ENCODE data around the gene SNX33.

Gene SNX33

GRCh38 chr15:75656813-75657212 is 9.1 kb downstream of the SNX33 start:
- H3K4me3 ChIP-seq (ENCODE audit: control insufficient read depth, low read depth, low read length), result no peak overlapping the region
- TF ChIP-seq CTCF (conservative IDR thresholded peaks at IDR 0.05; ENCODE audit: control insufficient read depth, insufficient read depth, low read depth, low read length), result no peak
- DNase-seq (ENCODE audit: low read depth), result no peak

GRCh38 chr15:75659141-75659771 is 11.5 kb downstream of the SNX33 start:
- no peak for DNase-seq (ENCODE audit: low read depth)
- no peak for TF ChIP-seq CTCF (conservative IDR thresholded peaks at IDR 0.05; ENCODE audit: control insufficient read depth, insufficient read depth, low read depth, low read length)
- H3K4me3 ChIP-seq (ENCODE audit: control insufficient read depth, low read depth, low read length), result no peak overlapping the region

- peak; percentile 52 for DNase-seq (ENCODE audit: low read depth)
- TF ChIP-seq CTCF (conservative IDR thresholded peaks at IDR 0.05; ENCODE audit: control insufficient read depth, insufficient read depth, low read depth, low read length), result no peak
- no peak overlapping the region for H3K4me3 ChIP-seq (ENCODE audit: control insufficient read depth, low read depth, low read length)
These were observed 12.4 kb downstream of the SNX33 start for GRCh38 chr15:75659928-75660645.

- no peak for TF ChIP-seq CTCF (conservative IDR thresholded peaks at IDR 0.05; ENCODE audit: control insufficient read depth, insufficient read depth, low read depth, low read length)
- H3K4me3 ChIP-seq (ENCODE audit: control insufficient read depth, low read depth, low read length), result no peak overlapping the region
- peak; percentile 90 for DNase-seq (ENCODE audit: low read depth)
These were observed 13.5 kb downstream of the SNX33 start for GRCh38 chr15:75661100-75661755.

GRCh38 chr15:75661756-75662140 is 14.0 kb downstream of the SNX33 start:
- no peak overlapping the region for H3K4me3 ChIP-seq (ENCODE audit: control insufficient read depth, low read depth, low read length)
- TF ChIP-seq CTCF (conservative IDR thresholded peaks at IDR 0.05; ENCODE audit: control insufficient read depth, insufficient read depth, low read depth, low read length), result no peak
- DNase-seq (ENCODE audit: low read depth), result no peak

GRCh38 chr15:75662823-75663519 is 15.3 kb downstream of the SNX33 start:
- no peak for TF ChIP-seq CTCF (conservative IDR thresholded peaks at IDR 0.05; ENCODE audit: control insufficient read depth, insufficient read depth, low read depth, low read length)
- H3K4me3 ChIP-seq (ENCODE audit: control insufficient read depth, low read depth, low read length), result no peak overlapping the region
- no peak for DNase-seq (ENCODE audit: low read depth)

All from fibroblast of mammary gland (primary cell).